RKO (cell line): ENCODE data around the gene TRNAU1AP.

ENCODE experiments used
- DNase-seq: peaks from one replicate; pipeline ENCODE4 v3.0.0-alpha.2; 2016; ENCODE audit warnings: low spot score

The TRNAU1AP gene

DNA sequence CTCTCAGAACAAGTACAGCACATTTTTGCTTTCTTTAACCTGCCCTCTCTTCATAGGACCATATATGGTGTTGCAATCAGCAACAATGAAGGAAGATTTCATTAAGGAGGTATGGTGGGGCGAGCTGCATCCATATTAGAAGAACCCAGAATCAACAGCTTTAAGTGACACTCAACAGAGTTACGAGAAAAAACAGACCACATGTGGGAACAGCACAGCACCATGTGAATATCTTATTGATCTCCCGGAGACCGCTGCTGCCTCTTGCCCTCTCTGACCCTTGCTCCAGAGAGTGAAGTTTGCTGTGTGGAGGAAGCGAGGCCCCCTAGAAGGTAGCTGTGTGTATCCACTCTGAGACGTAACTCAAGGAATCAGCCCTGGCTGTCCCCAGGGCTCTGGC lies 52.1 kb downstream of the TRNAU1AP start:
- no peak for DNase-seq

- DNase-seq, result no peak
Measured at GRCh38 chr1:28606771-28607170, 53.9 kb downstream of the TRNAU1AP start.

DNA sequence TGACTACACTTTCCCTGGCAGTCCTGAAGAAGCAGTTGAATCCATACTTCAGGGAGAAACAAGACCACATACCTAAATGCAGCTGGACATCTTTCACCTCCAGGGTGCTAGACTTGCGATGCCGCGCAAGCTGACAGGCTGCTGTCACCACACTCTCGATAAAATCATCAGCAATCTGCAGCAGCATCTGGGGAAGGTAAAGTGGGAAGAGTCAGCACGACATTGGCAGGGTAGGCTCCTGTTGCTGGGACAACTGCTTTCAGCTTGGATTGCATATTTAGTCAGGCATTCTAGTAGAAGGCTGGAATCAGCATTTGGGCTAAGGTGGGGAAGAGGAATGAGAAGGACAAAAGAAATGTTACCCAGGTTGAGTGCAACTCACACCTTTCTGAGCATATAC lies 60.3 kb downstream of the TRNAU1AP start:
- DNase-seq, result no peak
